HCT116 (cell line): Measurements from ENCODE around the gene MARK1. TPM values are rescaled to one million over a fixed set of nuclear protein-coding genes. Genes with fewer than 3 reads are reported as not detected.

Experiments
- ATAC-seq: fragments of 200-7000 bp; cut with Tn5 transposase; 2 replicates; pipeline ENCODE4 v1.9.1; 2020; ENCODE audit warnings: mild to moderate bottlenecking, moderate library complexity
- BruUV-seq: library from RNA; stranded (reverse); fragments of 400-500 nt; replicated peaks from 2 replicates; lab custom pipeline; 2021; lab: Mats Ljungman, UMichigan
- CTCF ChIA-PET: fragments of 300-600 bp; sonication (Branson Sonifier 250); formaldehyde crosslinking; loops from one replicate; lab custom pipeline; 2021; ENCODE audit warnings: antibody characterized with exemption; lab: Charles Lee
- POLR2A ChIA-PET: fragments of 300-600, 350-600 bp; sonication (Branson Sonifier 250); formaldehyde crosslinking; loops from one replicate; lab custom pipeline; 2021; ENCODE audit warnings: antibody characterized with exemption; lab: Charles Lee
- RAD21 ChIA-PET, 2 experiments: fragments of 300-600 bp; sonication (Branson Sonifier 250); formaldehyde crosslinking; loops; one replicate each; lab custom pipeline; 2023; ENCODE audit warnings: low total read pairs in 2 of 2; ENCODE audit not compliant: uncharacterized antibody in 2 of 2, unreplicated experiment in 2 of 2, low non-redundant PET in 1 of 2; lab: Charles Lee
- DNase-seq: peaks from one replicate; pipeline ENCODE4 v3.0.0-alpha.2; 2010; ENCODE audit warnings: low read depth, low spot score
- H2AFZ ChIP-seq: fragments of 200-600 bp; shearing (Covaris generic), sonication (generic); 2 replicates; pipeline ENCODE4 v1.6.1; 2017; ENCODE audit warnings: low read depth, mixed run types, mixed read lengths, antibody characterized with exemption, low read length; ENCODE audit not compliant: poor library complexity, severe bottlenecking
- H3K27ac ChIP-seq: 2 replicates; pipeline ENCODE4 v1.5.1; 2012; ENCODE audit warnings: low read depth, low read length
- H3K27me3 ChIP-seq: fragments of 200-600 bp; sonication (generic); 2 replicates; pipeline ENCODE4 v1.6.1; 2016; ENCODE audit warnings: mixed run types, low read length, mixed read lengths; ENCODE audit not compliant: insufficient read depth
- H3K36me3 ChIP-seq, 2 experiments: fragments of 200-500 bp in 1 of 2; fragments of 200-600 bp in 1 of 2; sonication (Bioruptor generic) in 1 of 2; sonication (generic) in 1 of 2; 2 replicates each; pipeline versions ENCODE4 v1.5.1 to v1.6.1; 2014 to 2016; ENCODE audit warnings: low read length in 2 of 2, inconsistent platforms in 1 of 2, mixed read lengths in 1 of 2, mixed run types in 1 of 2; ENCODE audit not compliant: insufficient read depth in 2 of 2, control insufficient read depth in 1 of 2
- H3K4me1 ChIP-seq, 2 experiments: fragments of 200-600 bp in 1 of 2; sonication (generic) in 1 of 2; 2 replicates each; pipeline versions ENCODE4 v1.5.1 to v1.6.1; 2012 to 2017; ENCODE audit warnings: low read length in 2 of 2, inconsistent platforms in 1 of 2, mild to moderate bottlenecking in 1 of 2, mixed read lengths in 1 of 2, mixed run types in 1 of 2, moderate library complexity in 1 of 2; ENCODE audit not compliant: insufficient read depth in 2 of 2, control insufficient read depth in 1 of 2
- H3K4me2 ChIP-seq: fragments of 200-600 bp; sonication (generic); 2 replicates; pipeline ENCODE4 v1.6.1; 2017; ENCODE audit warnings: mixed run types, low read length, mixed read lengths
- H3K4me3 ChIP-seq, 2 experiments: fragments of 200-600 bp in 1 of 2; sonication (generic) in 1 of 2; replicated peaks in 1 of 2; 2 replicates each; pipeline ENCODE4 v1.5.1; 2011 to 2016; ENCODE audit warnings: low read length in 2 of 2, control low read depth in 1 of 2, low read depth in 1 of 2, mild to moderate bottlenecking in 1 of 2, mixed read lengths in 1 of 2, mixed run types in 1 of 2
- H3K79me2 ChIP-seq: fragments of 200-600 bp; sonication (generic); 2 replicates; pipeline ENCODE4 v1.6.1; 2017; ENCODE audit warnings: mild to moderate bottlenecking, mixed run types, low read length, moderate library complexity, mixed read lengths; ENCODE audit not compliant: insufficient read depth
- H3K9ac ChIP-seq: fragments of 200-600 bp; sonication (generic); 2 replicates; pipeline ENCODE4 v1.6.1; 2016; ENCODE audit warnings: low read length, mixed read lengths
- H3K9me2 ChIP-seq: fragments of 200-600 bp; sonication (generic), shearing (Covaris generic); 2 replicates; pipeline ENCODE4 v1.6.1; 2017; ENCODE audit warnings: mixed run types, mild to moderate bottlenecking, moderate library complexity; ENCODE audit not compliant: insufficient read depth
- H3K9me3 ChIP-seq, 2 experiments: fragments of 200-500 bp in 1 of 2; fragments of 200-600 bp in 1 of 2; sonication (Bioruptor generic) in 1 of 2; sonication (generic) in 1 of 2; 2 replicates each; pipeline ENCODE4 v1.6.1; 2014 to 2017; ENCODE audit warnings: low read length in 2 of 2, mixed read lengths in 2 of 2, inconsistent platforms in 1 of 2, low read depth in 1 of 2, mild to moderate bottlenecking in 1 of 2, mixed run types in 1 of 2, moderate library complexity in 1 of 2; ENCODE audit not compliant: control insufficient read depth in 1 of 2, insufficient read depth in 1 of 2
- H4K20me1 ChIP-seq: fragments of 200-600 bp; sonication (generic), shearing (Covaris generic); 2 replicates; pipeline ENCODE4 v1.6.1; 2017; ENCODE audit warnings: mixed run types, mild to moderate bottlenecking, moderate library complexity; ENCODE audit not compliant: insufficient read depth
- CBX3 ChIP-seq: IDR thresholded peaks from 2 replicates; pipeline ENCODE4 v1.6.1; 2012; ENCODE audit warnings: low read depth
- EGR1 ChIP-seq: IDR thresholded peaks from 2 replicates; pipeline ENCODE4 v1.6.1; 2012; ENCODE audit warnings: low read depth
- EZH2 ChIP-seq: fragments of 200-600 bp; sonication (generic); IDR thresholded peaks from 2 replicates; pipeline ENCODE4 v1.6.1; 2017; ENCODE audit warnings: antibody characterized with exemption, mixed run types
- FOSL1 ChIP-seq: IDR thresholded peaks from 2 replicates; pipeline ENCODE4 v1.6.1; 2012; ENCODE audit warnings: low read depth
- JUND ChIP-seq: IDR thresholded peaks from 2 replicates; pipeline ENCODE4 v1.6.1; 2012
- intact Hi-C: fragments of 100-400 bp; cut with micrococcal nuclease; formaldehyde crosslinking; loops from 2 replicates; pipeline ENCODE4 v1.10.0; 2022
- total RNA-seq: library from RNA; stranded (reverse); gene quantifications from one replicate; pipeline ENCODE4 v1.2.1, GENCODE V29; 2021; ENCODE audit not compliant: unreplicated experiment
- TF ChIP-seq, protein P1 (sequence below): IDR thresholded peaks from 2 replicates; pipeline ENCODE4 v1.6.1; 2011; ENCODE audit warnings: mild to moderate bottlenecking, low read length, moderate library complexity; ENCODE audit not compliant: insufficient replicate concordance; ENCODE audit errors: extremely low read depth
- TF ChIP-seq, protein P2 (sequence below), 3 experiments: fragments of 200-600 bp in 1 of 3; sonication (generic) in 1 of 3; IDR thresholded peaks in 2 of 3; conservative IDR thresholded peaks in 1 of 3; 2 replicates each; pipeline ENCODE4 v1.5.1; 2012 to 2017; ENCODE audit warnings: low read depth in 2 of 3, low read length in 2 of 3, antibody characterized with exemption in 1 of 3, borderline replicate concordance in 1 of 3, control low read depth in 1 of 3, mild to moderate bottlenecking in 1 of 3, mixed read lengths in 1 of 3, mixed run types in 1 of 3, moderate library complexity in 1 of 3; ENCODE audit not compliant: insufficient read depth in 1 of 3

The MARK1 gene
- total RNA-seq, 1 experiment from 2014 or later = 3.6 TPM

DNA sequence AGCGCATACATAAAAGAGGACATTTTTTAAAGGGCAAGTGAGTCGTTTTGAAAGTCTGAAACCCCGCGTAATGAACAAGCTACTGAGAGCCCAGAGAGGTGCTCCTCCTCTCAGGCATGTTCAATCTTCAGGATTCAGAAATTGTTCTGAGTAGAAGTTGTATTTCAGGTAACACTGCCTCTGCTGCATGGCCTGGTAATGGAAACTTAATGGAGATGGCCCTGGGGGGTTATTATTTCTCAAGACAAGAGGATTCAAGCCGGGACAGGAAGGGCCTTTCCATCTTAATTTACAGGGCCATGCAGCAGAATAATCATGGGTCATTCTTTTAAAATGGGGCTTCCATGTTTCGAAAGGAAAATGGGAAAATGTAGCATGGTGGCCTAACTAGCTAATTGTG lies 42.1 kb upstream of the MARK1 start (continued):
- TF ChIP-seq, protein P1, sequence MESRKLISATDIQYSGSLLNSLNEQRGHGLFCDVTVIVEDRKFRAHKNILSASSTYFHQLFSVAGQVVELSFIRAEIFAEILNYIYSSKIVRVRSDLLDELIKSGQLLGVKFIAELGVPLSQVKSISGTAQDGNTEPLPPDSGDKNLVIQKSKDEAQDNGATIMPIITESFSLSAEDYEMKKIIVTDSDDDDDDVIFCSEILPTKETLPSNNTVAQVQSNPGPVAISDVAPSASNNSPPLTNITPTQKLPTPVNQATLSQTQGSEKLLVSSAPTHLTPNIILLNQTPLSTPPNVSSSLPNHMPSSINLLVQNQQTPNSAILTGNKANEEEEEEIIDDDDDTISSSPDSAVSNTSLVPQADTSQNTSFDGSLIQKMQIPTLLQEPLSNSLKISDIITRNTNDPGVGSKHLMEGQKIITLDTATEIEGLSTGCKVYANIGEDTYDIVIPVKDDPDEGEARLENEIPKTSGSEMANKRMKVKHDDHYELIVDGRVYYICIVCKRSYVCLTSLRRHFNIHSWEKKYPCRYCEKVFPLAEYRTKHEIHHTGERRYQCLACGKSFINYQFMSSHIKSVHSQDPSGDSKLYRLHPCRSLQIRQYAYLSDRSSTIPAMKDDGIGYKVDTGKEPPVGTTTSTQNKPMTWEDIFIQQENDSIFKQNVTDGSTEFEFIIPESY = no peak
- TF ChIP-seq JUND = no peak

DNA sequence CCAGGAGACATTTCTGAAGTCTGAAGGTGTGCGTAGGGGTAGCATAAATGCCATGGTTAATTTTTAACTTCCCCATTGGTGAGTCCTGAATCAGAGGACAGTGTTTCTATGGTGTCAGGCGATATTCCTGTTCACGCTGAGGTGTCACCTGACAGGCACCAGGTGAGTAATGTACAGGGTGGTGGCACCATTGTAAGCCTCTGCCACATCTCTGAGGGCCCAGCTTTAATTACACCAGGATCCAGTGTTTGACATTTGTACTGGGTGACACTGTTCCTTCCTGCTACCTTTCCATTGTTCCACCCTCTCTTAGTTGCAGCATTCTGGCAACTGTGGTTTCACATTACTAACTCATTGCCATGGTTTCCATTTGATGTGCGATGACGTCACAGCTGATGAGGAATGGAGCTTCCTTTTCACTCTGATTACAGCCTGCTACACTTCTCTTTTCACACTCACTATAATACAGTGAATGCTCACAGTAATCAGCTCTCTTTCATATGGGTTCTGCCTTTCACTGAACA lies 40.6 kb upstream of the MARK1 start:
- no TSS peak for BruUV-seq
- no peaks in the 10 kb centered on the region for H3K36me3 ChIP-seq
- H2AFZ ChIP-seq = no peak overlapping the region
- CTCF ChIA-PET = no interaction called here
- H3K79me2 ChIP-seq = no peaks in the 10 kb centered on the region
- H3K27me3 ChIP-seq = no peaks in the 10 kb centered on the region
- no peak overlapping the region for H3K9ac ChIP-seq
- H3K4me1 ChIP-seq = peaks cover 0 to 8% of the 10 kb centered on the region in 2 experiments; a peak in 2 of 4 replicates
- DNase-seq = peak; percentile 21
- intact Hi-C loops = no loop called here
- TF ChIP-seq FOSL1 (no peak), CBX3 (peak; percentile 25; the same call in 1 of the 2 replicates), EZH2 (no peak)
- peak overlapping the region; percentile 21; the same call in 1 of the 2 replicates for H3K4me2 ChIP-seq
- no peaks in the 10 kb centered on the region for H3K9me3 ChIP-seq
- no peaks in the 10 kb centered on the region for H4K20me1 ChIP-seq
- no peak overlapping the region for H3K4me3 ChIP-seq
- RAD21 ChIA-PET = no interaction called here
- ATAC-seq = 0 out of 2 replicates have a peak, but pooled peaks have one; percentile 30
- POLR2A ChIA-PET = no interaction called here
- no peaks in the 10 kb centered on the region for H3K9me2 ChIP-seq
- H3K27ac ChIP-seq = no peak overlapping the region

DNA sequence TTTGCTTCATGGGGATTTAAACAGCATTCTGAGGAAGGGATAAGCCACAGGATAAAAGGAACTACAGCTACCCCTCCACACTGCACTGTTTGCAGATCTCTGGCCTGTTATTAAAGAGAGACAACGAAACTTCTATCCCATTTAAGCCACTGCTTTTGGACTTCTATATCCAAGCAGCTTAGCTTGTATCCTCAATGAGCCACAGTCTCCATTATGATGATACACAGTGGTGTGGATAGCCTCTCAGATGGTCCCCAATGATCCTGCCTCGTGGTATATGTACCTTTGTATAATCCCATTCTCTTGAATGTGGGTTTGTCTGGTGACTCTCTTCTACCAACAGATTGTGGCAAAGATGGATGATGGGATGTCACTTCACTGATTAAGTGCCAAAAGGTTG lies 36.0 kb upstream of the MARK1 start:
- no peak overlapping the region for H2AFZ ChIP-seq
- POLR2A ChIA-PET = no interaction called here

More for the DNA sequence above, 36.0 kb upstream of the MARK1 start:
- no peak for DNase-seq
- Histone ChIP-seq H3K79me2 (no peaks in the 10 kb centered on the region), H3K4me3 (no peak overlapping the region), H3K4me2 (no peak overlapping the region), H3K9me3 (no peaks in the 10 kb centered on the region), H4K20me1 (no peaks in the 10 kb centered on the region), H3K9ac (no peak overlapping the region), H3K27me3 (no peaks in the 10 kb centered on the region), H3K9me2 (no peaks in the 10 kb centered on the region), H3K36me3 (no peaks in the 10 kb centered on the region), H3K27ac (no peak overlapping the region), H3K4me1 (peaks cover 0 to 7% of the 10 kb centered on the region in 2 experiments; a peak in 2 of 4 replicates)
- RAD21 ChIA-PET = no interaction called here
- TF ChIP-seq, protein P2, sequence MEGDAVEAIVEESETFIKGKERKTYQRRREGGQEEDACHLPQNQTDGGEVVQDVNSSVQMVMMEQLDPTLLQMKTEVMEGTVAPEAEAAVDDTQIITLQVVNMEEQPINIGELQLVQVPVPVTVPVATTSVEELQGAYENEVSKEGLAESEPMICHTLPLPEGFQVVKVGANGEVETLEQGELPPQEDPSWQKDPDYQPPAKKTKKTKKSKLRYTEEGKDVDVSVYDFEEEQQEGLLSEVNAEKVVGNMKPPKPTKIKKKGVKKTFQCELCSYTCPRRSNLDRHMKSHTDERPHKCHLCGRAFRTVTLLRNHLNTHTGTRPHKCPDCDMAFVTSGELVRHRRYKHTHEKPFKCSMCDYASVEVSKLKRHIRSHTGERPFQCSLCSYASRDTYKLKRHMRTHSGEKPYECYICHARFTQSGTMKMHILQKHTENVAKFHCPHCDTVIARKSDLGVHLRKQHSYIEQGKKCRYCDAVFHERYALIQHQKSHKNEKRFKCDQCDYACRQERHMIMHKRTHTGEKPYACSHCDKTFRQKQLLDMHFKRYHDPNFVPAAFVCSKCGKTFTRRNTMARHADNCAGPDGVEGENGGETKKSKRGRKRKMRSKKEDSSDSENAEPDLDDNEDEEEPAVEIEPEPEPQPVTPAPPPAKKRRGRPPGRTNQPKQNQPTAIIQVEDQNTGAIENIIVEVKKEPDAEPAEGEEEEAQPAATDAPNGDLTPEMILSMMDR (IDR thresholded peaks at IDR 0.05 in 2 of 3, conservative IDR thresholded peaks at IDR 0.05 in 1 of 3; ENCODE audit: borderline replicate concordance in 1 of 3, insufficient read depth in 1 of 3, low read depth in 2 of 3, low read length in 2 of 3) = no peak
- TF ChIP-seq EGR1 = no peak
- no peak for ATAC-seq
- CTCF ChIA-PET = no interaction called here
- intact Hi-C loops = loop anchor here (2.0 kb wide), 1 partner anchor 43 kb away; no protein-coding TSS in a partner anchor
- BruUV-seq = no TSS peak
